ENCODE measurements around the gene ZNF292. TPM values are rescaled to one million over a fixed set of nuclear protein-coding genes. Genes with fewer than 3 reads are reported as not detected.

Gene ZNF292
- total and polyA plus RNA-seq, 3 donors from 2014 or later: 3.6 to 58.8 (median 53.2) TPM

GRCh38 chr6:87261534-87261933 is 106.2 kb downstream of the ZNF292 start:
- Histone ChIP-seq H3K27ac (no peak overlapping the region), H3K27me3 (no peaks in the 10 kb centered on the region), H3K4me3 (no peak overlapping the region), H3K4me1 (no peaks in the 10 kb centered on the region), H3K9me3 (no peaks in the 10 kb centered on the region), H3K36me3 (ENCODE audit: low read depth, missing control alignments) (no peaks in the 10 kb centered on the region)
- no peak for TF ChIP-seq POLR2A (IDR thresholded peaks at IDR 0.05)
- TF ChIP-seq CTCF (IDR thresholded peaks at IDR 0.05): no peak
- WGBS, 2 donors: 69 to 75% methylated on average over 3 of the region's 3 CpGs
- DNase-seq: no peak
- intact Hi-C loops (cut with DNase I; ENCODE audit: low total_unique reads): no loop called here

DNA sequence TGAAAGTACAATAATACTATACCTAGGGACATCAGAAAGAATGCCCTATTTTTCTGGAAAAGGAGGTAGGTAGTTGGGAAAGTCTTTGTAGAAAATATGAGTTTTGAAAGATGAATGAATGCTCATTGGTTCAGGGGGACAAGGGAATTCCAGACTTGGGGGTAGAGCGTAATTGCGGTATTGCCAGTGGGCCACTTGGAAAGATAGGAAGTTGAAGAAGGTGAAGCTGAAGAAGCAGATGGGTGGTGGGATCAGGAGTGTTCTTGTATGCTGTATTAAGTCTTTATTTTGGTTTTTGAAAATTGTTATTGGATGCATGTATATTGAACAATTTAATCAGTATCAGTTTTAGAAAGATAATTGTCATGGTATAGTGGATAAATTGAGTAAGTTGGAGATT is 109.1 kb downstream of the ZNF292 start:
- H3K9me3 ChIP-seq: no peaks in the 10 kb centered on the region
- intact Hi-C loops (cut with DNase I; ENCODE audit: low total_unique reads): no loop called here
- H3K36me3 ChIP-seq (ENCODE audit: low read depth, missing control alignments): no peaks in the 10 kb centered on the region
- H3K27ac ChIP-seq: no peak overlapping the region
- H3K4me3 ChIP-seq: no peak overlapping the region
- H3K27me3 ChIP-seq: no peaks in the 10 kb centered on the region
- no peaks in the 10 kb centered on the region for H3K4me1 ChIP-seq
- WGBS, 2 donors: 93 to 95% methylated on average over 2 of the region's 2 CpGs
- TF ChIP-seq POLR2A (IDR thresholded peaks at IDR 0.05) (no peak), CTCF (IDR thresholded peaks at IDR 0.05) (no peak)
- DNase-seq: no peak

GRCh38 chr6:87274660-87275274 is 119.4 kb downstream of the ZNF292 start:
- Histone ChIP-seq H3K27ac (no peak overlapping the region), H3K4me1 (no peaks in the 10 kb centered on the region), H3K9me3 (no peaks in the 10 kb centered on the region), H3K36me3 (ENCODE audit: low read depth, missing control alignments) (no peaks in the 10 kb centered on the region), H3K27me3 (no peaks in the 10 kb centered on the region), H3K4me3 (no peak overlapping the region)
- DNase-seq: no peak
- TF ChIP-seq POLR2A (IDR thresholded peaks at IDR 0.05) (no peak), CTCF (IDR thresholded peaks at IDR 0.05) (no peak)
- intact Hi-C loops (cut with DNase I; ENCODE audit: low total_unique reads): no loop called here
- WGBS, 2 donors: 88 to 93% methylated on average over 7 of the region's 7 CpGs

GRCh38 chr6:87276624-87277023 is 121.3 kb downstream of the ZNF292 start:
- TF ChIP-seq CTCF (IDR thresholded peaks at IDR 0.05) (no peak), POLR2A (IDR thresholded peaks at IDR 0.05) (no peak)
- Histone ChIP-seq H3K27me3 (no peaks in the 10 kb centered on the region), H3K4me3 (no peak overlapping the region), H3K27ac (no peak overlapping the region), H3K9me3 (no peaks in the 10 kb centered on the region), H3K4me1 (no peaks in the 10 kb centered on the region), H3K36me3 (ENCODE audit: low read depth, missing control alignments) (no peaks in the 10 kb centered on the region)
- DNase-seq: no peak
- 67 to 73% methylated on average over 1 of the region's 1 CpG for WGBS, 2 donors
- intact Hi-C loops (cut with DNase I; ENCODE audit: low total_unique reads): no loop called here

GRCh38 chr6:87277123-87277522 is 121.8 kb downstream of the ZNF292 start:
- H3K27ac ChIP-seq: no peak overlapping the region
- no peaks in the 10 kb centered on the region for H3K27me3 ChIP-seq
- DNase-seq: no peak
- no peak overlapping the region for H3K4me3 ChIP-seq
- intact Hi-C loops (cut with DNase I; ENCODE audit: low total_unique reads): no loop called here
- no peaks in the 10 kb centered on the region for H3K4me1 ChIP-seq
- H3K9me3 ChIP-seq: no peaks in the 10 kb centered on the region
- no peak for TF ChIP-seq POLR2A (IDR thresholded peaks at IDR 0.05)
- TF ChIP-seq CTCF (IDR thresholded peaks at IDR 0.05): no peak
- no peaks in the 10 kb centered on the region for H3K36me3 ChIP-seq (ENCODE audit: low read depth, missing control alignments)

All from testis (tissue), 3 donors.